Psoas muscle (tissue), 8 donors: ENCODE results near the gene KCNAB1. TPM values are rescaled to one million over a fixed set of nuclear protein-coding genes. Genes with fewer than 3 reads are reported as not detected.
"Not testable (repeated sequence)": the region's sequence is repeated elsewhere in the genome, so short reads cannot be mapped to it uniquely, and the experiment has no call there.

Source experiments
- ATAC-seq, 4 donors: fragments of 200-7000 bp; cut with Tn5 transposase; one replicate each; pipeline ENCODE4 v1.9.1; 2020; ENCODE audit warnings: moderate library complexity in 3 of 4, mild to moderate bottlenecking in 2 of 4
- DNase-seq, 2 donors: peaks; one replicate each; pipeline ENCODE4 v3.0.0-alpha.2; 2020
- H3K27ac ChIP-seq: fragments of 200-600 bp; one replicate; pipeline ENCODE4 v1.8.0; 2022
- H3K27me3 ChIP-seq, 3 donors: fragments of 200-600 bp in 1 of 3; one replicate each; pipeline versions ENCODE4 v1.6.1 to v1.8.0; 2013 to 2022; ENCODE audit warnings: low read length in 2 of 3, mild to moderate bottlenecking in 2 of 3, moderate library complexity in 1 of 3; ENCODE audit not compliant: insufficient read depth in 3 of 3
- H3K36me3 ChIP-seq, 2 donors: fragments of 200-600 bp in 1 of 2; one replicate each; pipeline versions ENCODE4 v1.6.1 to v1.8.0; 2013 to 2022; ENCODE audit warnings: low read depth in 1 of 2, mild to moderate bottlenecking in 1 of 2, moderate library complexity in 1 of 2; ENCODE audit not compliant: insufficient read depth in 1 of 2
- H3K4me1 ChIP-seq: fragments of 200-600 bp; one replicate; pipeline ENCODE4 v1.8.0; 2022
- H3K4me3 ChIP-seq: fragments of 200-600 bp; one replicate; pipeline ENCODE4 v1.8.0; 2022; ENCODE audit warnings: mild to moderate bottlenecking
- H3K9me3 ChIP-seq: fragments of 200-600 bp; one replicate; pipeline ENCODE4 v1.8.0; 2022
- CTCF ChIP-seq: fragments of 200-600 bp; IDR thresholded peaks from one replicate; pipeline ENCODE4 v1.8.0; 2022; ENCODE audit warnings: antibody characterized with exemption
- WGBS, 3 donors: extraction: QIAGEN DNeasy Blood & Tissue Kit; methylation state at CpG; one replicate each; pipeline versions ENCODE4 v1.1.6 to v1.1.7; 2013; 5-methylcytosine and 5-hydroxymethylcytosine counted together
- intact Hi-C, 2 donors: fragments of 100-400 bp; cut with DNase I; formaldehyde crosslinking; loops; one replicate each; pipeline versions ENCODE4 v1.11.0 to v1.14.2; 2022
- polyA plus RNA-seq, 3 donors: library from polyadenylated mRNA; stranded (reverse); fragments of 200-250 nt; gene quantifications; one replicate each; pipeline ENCODE4 v1.2.3, GENCODE V29; 2013
- total RNA-seq, 4 donors: library from RNA; stranded (reverse); fragmentation: NEBNext Ultra II Directional in 2 of 4; extraction: Animal tissue kit (Norgen Biotek cat#: 25700) in 2 of 4; gene quantifications; one replicate each; pipeline versions ENCODE4 v1.2.1 to v1.2.4, GENCODE V29; 2021 to 2023
- donor health status: healthy with polysubstance abuse.
- donor health status: DM: no; HTN: no; CAD: no; lungs with moderate emphysema.
- donor health status: Bipolar disorder and iron deficiency.
- donor health status: healthy.
- donor health status: DM: yes; HTN: yes; CAD: no.
- donor health status: DM: no; HTN: no; CAD: no.
- donor health status: DM: no; HTN: no; CAD: no.
- donor health status: DM: yes; HTN: yes; CAD: no.

The KCNAB1 gene
- total and polyA plus RNA-seq, 7 donors: 0.66 to 3.1 (median 0.91) TPM

- WGBS, 3 donors: 64 to 70% (median 68%) methylated on average over 1 of the region's 1 CpG
- DNase-seq: no peak
- H3K4me1 ChIP-seq: no peaks in the 10 kb centered on the region
- no peak overlapping the region for H3K27ac ChIP-seq
- no peak for TF ChIP-seq CTCF
- no peaks in the 10 kb centered on the region for H3K27me3 ChIP-seq
- intact Hi-C loops: no loop called here
- H3K4me3 ChIP-seq: no peak overlapping the region
- no peaks in the 10 kb centered on the region for H3K9me3 ChIP-seq
- no peak for ATAC-seq
- H3K36me3 ChIP-seq: no peaks in the 10 kb centered on the region
Measured at GRCh38 chr3:156230278-156230900, 110.0 kb downstream of the KCNAB1 start.

GRCh38 chr3:156231221-156231620 lies 110.8 kb downstream of the KCNAB1 start:
- H3K27ac ChIP-seq, H3K27me3 ChIP-seq, H3K4me1 ChIP-seq, H3K9me3 ChIP-seq, ATAC-seq, H3K4me3 ChIP-seq, DNase-seq, intact Hi-C loops, H3K36me3 ChIP-seq: not testable (repeated sequence)

- Histone ChIP-seq H3K9me3 (no peaks in the 10 kb centered on the region), H3K27me3 (no peaks in the 10 kb centered on the region), H3K27ac (no peak overlapping the region), H3K4me3 (no peak overlapping the region), H3K4me1 (no peaks in the 10 kb centered on the region), H3K36me3 (no peaks in the 10 kb centered on the region)
- no peak for ATAC-seq
- 79 to 89% (median 85%) methylated on average over 2 of the region's 2 CpGs for WGBS, 3 donors
- intact Hi-C loops: no loop called here
- no peak for DNase-seq
- TF ChIP-seq CTCF: no peak
Measured at GRCh38 chr3:156233876-156234275, 113.5 kb downstream of the KCNAB1 start.

GRCh38 chr3:156236556-156237260 lies 116.3 kb downstream of the KCNAB1 start:
- no peak overlapping the region for H3K27ac ChIP-seq
- intact Hi-C loops: no loop called here
- H3K4me3 ChIP-seq: no peak overlapping the region
- TF ChIP-seq CTCF: no peak
- no peak for ATAC-seq
- no peaks in the 10 kb centered on the region for H3K27me3 ChIP-seq
- H3K4me1 ChIP-seq: no peaks in the 10 kb centered on the region
- 67 to 82% (median 73%) methylated on average over 3 of the region's 3 CpGs for WGBS, 3 donors
- H3K9me3 ChIP-seq: no peaks in the 10 kb centered on the region
- H3K36me3 ChIP-seq: no peaks in the 10 kb centered on the region
- DNase-seq: no peak

- ATAC-seq (no peak), DNase-seq (no peak)
- Histone ChIP-seq H3K27ac (no peak overlapping the region), H3K4me3 (no peak overlapping the region), H3K36me3 (no peaks in the 10 kb centered on the region), H3K9me3 (no peaks in the 10 kb centered on the region), H3K27me3 (peaks cover 0 to 2% (median 0%) of the 10 kb centered on the region in 3 donors), H3K4me1 (no peaks in the 10 kb centered on the region)
- WGBS, 3 donors: 71 to 82% (median 80%) methylated on average over 5 of the region's 5 CpGs
- no peak for TF ChIP-seq CTCF
- intact Hi-C loops: no loop called here
Measured at GRCh38 chr3:156240642-156241041, 120.3 kb downstream of the KCNAB1 start.
